Renal pelvis (tissue), 4 donors: ENCODE data around the gene ZMIZ1. TPM values are rescaled to one million over a fixed set of nuclear protein-coding genes. Genes with fewer than 3 reads are reported as not detected.

Experiments used
- DNase-seq: peaks from one replicate; pipeline ENCODE4 v3.0.0-alpha.2; 2013
- polyA plus RNA-seq, 3 donors: library from polyadenylated mRNA; unstranded; fragments of 120-200 nt; gene quantifications; one replicate each; pipeline ENCODE4 v1.2.1, GENCODE V29; 2013; ENCODE audit not compliant: insufficient read length in 3 of 3

ZMIZ1 gene
- polyA plus RNA-seq, 3 donors = 64.2 to 83.6 (median 78.7) TPM

- no peak for DNase-seq
Observed at GRCh38 chr10:79136236-79137005, 67.7 kb downstream of the ZMIZ1 start.

GRCh38 chr10:79137300-79137756 is 68.6 kb downstream of the ZMIZ1 start:
- no peak for DNase-seq

- DNase-seq = peak; percentile 79
Observed at GRCh38 chr10:79137826-79138225, 69.1 kb downstream of the ZMIZ1 start.

DNA sequence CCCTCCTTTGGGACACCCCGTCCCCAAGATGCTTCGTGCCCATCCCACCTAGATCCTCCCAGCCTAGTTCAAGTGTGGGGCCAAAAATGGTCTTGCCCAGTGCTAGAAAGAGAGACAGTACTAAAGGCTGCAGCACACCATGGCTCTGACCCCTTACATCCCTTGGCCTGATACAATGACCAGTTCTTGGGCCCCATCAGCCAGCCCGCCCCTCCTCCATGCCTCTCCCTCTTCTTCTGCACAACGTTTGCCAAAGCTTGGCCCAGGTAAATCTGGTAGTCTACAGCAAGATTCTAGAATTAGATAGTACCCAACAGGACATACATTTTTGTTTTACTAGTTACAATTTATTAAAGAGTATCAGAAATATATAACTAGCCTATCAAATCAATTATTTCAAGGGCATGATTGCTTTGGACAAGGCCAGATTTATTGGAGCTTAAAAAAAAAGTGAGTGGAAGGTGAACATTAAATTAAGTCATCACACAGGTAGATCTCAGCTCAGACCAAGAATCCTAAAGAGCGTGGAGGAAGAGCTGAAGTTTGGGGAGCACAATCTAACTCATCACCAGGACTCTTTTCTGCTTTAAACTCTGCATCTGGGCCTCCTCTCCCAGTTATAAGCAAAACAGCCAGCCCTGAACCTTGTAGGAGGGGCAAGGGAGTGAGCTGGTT is 69.8 kb downstream of the ZMIZ1 start:
- no peak for DNase-seq

DNA sequence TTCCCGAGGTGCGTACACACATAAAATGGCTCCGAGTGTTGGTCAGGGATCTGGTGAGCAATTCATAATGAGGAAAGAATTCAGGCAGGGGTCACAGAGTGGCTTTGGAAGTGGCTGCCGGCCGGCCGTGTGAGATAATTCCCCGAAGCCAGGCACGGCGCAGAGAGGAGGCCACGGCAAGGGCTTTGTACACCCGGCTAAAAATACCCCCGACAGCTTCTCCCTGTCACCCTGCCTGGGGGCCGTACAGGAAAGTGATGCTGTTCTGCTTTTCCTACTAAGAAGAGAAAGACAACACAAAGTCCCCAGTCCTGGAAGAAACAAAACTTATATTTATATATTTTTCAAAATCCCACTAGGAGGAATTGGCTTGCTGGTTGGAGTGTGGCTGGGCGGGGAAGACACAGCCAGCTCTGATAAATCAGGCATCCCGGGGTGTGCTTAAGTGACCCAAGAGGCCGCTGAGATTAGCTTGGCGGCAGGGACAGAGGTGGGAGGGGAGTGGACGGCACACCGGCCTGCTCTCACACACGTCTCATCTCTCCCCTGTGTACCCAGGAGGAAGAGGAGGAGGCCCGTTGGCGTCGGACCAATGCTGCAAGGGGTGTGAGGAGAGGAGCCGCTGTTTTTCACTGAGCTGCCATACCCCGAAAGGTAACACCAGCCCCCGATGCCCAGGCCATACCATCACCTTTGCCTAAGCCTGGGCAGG is 70.5 kb downstream of the ZMIZ1 start:
- DNase-seq = no peak

DNA sequence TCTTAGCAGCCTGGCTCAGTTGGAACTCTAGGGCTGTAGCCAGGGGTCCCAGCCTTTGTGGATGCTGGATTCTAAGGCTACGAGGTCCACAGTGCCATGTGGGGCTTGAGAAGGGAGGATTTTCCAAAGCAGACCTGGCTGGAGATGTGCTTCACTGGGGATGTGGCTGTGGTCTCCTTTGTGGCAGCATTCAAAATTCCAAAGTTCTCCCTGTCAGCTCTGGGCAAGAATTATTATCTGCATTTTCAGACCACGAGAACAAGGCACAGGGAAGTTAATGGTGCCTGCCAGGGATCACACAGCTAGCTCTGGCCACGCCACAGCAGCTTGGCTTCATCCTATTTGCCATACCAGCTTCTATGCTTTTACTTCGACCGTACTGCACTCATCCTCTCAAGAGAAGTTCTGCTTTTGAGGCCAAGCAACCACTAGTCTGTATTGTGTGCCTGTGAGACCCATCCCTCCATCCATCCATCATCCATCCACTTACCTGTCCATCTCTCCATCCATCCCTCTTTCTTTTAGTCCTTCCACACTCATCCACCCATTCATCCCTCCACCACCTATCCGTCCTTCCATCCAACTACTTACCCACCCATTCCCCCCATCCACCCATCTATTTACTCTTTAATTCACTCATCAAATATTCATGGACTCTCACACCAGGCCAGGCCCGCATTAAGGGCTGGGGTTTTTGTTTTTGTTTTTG is 71.5 kb downstream of the ZMIZ1 start:
- no peak for DNase-seq

GRCh38 chr10:79140855-79141254 is 72.1 kb downstream of the ZMIZ1 start:
- no peak for DNase-seq

- DNase-seq = peak; percentile 94
Observed at GRCh38 chr10:79142064-79142491, 73.3 kb downstream of the ZMIZ1 start.

DNA sequence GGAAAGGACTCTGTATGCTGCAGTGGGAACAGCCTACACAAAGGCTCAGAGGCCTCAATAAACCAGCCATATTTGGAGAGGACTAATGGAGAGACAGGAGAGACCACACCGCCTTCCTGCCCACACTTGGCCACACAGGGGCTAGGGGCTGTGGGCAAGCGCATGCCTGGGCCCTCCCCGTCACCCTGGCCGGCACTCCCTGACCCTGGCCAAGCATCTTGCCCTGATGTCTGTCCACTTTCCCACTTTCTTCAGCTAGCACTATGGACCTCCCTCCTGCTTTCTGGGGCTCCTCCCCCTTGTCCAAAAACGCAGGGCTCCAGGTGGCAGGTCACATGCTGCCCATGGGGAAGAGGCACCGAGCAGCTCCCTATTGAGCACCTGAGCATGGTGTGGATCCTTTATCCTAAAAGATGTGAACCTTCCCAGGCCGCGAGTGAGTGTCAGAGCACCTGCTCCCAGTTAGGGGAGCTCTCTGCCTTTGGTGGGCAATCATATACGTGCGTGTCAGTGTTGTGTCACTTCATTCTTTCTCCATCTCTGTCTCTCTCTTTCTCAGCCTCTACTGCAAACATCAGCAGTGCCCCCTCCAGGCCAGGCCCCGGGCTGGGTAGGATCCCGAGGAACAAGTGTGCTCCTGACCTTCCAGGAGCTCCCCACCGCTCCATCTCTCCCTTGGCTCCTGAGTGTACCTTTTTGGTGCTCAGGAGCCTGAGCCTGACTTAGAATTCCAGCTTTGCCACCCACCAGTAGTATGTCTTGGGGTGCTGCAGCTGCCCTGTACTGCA is 74.0 kb downstream of the ZMIZ1 start:
- no peak for DNase-seq

GRCh38 chr10:79143879-79144278 is 75.1 kb downstream of the ZMIZ1 start:
- DNase-seq = no peak

GRCh38 chr10:79144351-79145173 is 75.8 kb downstream of the ZMIZ1 start:
- no peak for DNase-seq

DNA sequence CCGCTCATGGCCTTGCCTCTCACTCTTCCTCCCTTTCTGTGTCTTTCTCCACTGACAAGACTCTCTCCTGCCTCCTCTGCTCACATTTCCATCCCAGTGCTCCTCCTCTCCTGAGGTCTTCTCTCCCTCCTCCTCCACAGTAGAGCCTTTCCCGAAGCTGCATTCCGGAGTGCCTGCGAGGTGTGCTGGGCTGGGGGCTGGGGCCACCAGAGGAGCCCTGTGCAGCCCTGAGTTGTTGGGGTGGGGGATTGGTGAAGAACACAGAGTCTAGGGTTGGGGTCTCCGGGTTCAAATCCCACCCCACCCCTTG is 76.4 kb downstream of the ZMIZ1 start:
- no peak for DNase-seq

- no peak for DNase-seq
Observed at GRCh38 chr10:79145517-79146470, 77.0 kb downstream of the ZMIZ1 start.

DNA sequence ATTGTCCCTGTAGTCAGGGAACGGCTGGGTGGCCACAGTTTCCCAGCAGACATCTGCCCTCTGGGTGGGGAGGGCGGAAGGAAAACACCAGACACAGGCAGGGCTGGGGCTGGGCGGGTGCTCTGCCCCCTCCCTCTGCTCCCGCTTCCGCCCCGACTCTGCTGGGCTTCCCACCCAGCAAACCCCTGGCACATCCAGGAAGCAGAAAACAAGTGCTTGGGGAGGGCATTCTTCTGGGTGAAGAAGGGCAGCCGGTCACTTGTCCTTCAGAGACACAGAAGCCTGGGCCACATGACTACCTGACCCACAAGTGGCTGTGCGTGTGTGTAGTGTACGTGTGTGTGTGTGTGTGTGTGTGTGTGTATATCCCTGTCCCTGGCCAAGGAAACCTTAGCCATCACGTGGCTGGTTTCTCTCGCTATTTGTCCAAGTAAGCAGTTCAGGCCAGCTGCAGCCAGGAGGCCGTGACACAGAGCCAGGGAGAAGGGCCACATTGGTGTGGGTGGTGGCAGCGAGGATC is 77.9 kb downstream of the ZMIZ1 start:
- no peak for DNase-seq

- no peak for DNase-seq
Observed at GRCh38 chr10:79147306-79147705, 78.5 kb downstream of the ZMIZ1 start.

DNA sequence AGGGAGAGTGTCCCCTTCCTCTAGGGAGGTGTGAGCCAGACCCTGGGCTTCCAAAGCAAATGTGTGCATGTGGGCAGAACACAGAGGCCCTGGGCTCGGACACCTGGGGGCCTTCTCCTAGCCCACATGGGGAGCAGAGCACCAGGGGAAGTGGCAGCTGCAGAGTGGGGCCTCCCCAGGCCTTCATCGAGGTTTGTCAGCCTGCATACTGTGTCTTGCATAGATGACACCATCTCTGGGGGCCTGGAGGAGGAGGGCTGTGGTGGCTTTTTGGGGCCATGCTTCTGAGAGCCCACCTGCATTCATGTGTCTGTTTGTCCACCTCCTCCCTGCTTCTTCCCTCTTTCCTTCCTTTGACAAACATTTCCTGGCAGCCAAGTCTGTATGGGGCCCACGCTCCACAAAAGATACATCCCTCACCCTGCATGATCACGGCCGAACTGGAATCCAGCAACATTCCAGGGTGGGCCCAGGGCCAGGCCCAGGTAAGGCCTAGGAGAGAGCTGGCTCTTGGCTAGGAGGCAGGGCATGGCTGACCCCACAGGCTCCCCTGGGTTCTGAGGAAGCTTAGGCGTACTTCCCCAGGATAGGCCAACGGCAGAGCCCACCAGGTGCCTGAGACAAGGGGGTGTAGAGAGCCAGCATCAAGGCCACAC is 79.2 kb downstream of the ZMIZ1 start:
- no peak for DNase-seq

DNA sequence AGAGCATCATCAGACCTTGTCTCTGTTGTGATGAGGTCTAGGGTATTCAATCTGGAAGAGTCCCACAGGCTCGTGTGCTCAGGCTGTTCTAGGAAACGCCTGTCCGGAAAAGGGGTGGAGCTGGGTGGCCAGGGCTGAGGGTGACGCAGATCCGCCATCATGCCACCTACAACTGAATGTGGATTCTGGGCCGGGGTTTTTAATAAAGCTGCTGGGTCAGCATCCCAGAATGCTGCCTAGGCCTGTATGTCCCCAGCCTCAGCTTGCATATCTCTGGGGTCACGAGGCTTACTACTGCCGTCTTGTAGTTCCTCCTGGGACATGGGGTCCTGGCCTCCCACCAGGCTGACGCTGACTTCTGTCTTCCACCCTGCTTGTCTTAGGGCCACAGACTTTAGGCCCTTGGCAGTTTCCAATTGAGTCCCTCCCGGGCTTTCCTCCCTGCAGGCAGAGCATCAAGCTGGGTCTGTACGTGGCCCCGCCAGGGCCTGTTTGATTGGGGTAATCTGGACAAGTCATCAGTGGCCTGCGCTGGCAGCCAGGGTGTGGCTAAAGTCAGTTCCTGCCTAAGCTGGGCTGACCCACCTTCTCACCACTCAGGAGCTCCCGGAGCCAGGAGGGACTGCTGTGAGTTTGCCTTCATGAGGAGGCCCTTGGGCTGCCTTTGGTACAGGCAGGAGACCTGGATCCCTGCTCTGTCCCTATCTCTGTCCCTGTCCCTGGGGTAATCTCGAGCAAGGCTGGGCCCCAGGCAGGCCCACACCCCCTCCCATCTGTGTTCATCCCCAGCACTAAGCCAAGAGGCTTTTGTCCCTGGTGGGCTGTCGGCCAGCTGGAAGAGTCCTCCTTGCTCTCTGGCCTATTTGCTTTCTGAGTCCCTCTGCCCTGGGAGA is 79.9 kb downstream of the ZMIZ1 start:
- no peak for DNase-seq

DNA sequence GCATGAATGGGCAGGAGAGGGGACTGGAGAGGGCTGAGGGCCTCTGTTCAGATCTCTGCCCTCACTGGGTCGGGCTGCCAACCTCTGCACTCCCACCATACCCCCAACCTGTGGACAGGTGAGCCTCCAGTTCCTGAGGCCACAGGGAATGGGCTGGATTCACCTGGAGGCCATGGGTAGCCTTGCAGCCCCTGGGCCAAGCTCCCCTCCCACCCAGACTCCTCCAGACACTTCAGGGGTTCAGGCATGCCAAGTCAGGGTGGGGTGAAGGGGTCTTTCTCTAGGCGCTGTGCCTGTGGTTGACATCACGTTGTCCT is 80.5 kb downstream of the ZMIZ1 start:
- DNase-seq = no peak
